CD14-positive monocyte (primary cell): ENCODE results near the gene MEF2D. TPM values are rescaled to one million over a fixed set of nuclear protein-coding genes. Genes with fewer than 3 reads are reported as not detected.

Experiments used
- DNase-seq, 3 donors: peaks; one replicate each; pipeline ENCODE4 v3.0.0-alpha.2; 2011 to 2022
- H2AFZ ChIP-seq: 2 replicates; pipeline ENCODE4 v1.6.0; 2012; ENCODE audit warnings: mild to moderate bottlenecking, low read depth, low read length, inconsistent platforms; ENCODE audit not compliant: insufficient read depth, poor library complexity, severe bottlenecking
- H3K27ac ChIP-seq, 2 donors: 1 replicate in 1 of 2; 2 replicates in 1 of 2; pipeline ENCODE4 v1.5.1; 2012 to 2013; ENCODE audit warnings: low read length in 2 of 2, control low read depth in 1 of 2, inconsistent platforms in 1 of 2, low read depth in 1 of 2, mild to moderate bottlenecking in 1 of 2
- H3K27me3 ChIP-seq, 2 donors: one replicate each; pipeline versions ENCODE4 v1.6.0 to v1.6.1; 2011 to 2013; ENCODE audit warnings: low read length in 2 of 2; ENCODE audit not compliant: control insufficient read depth in 2 of 2, insufficient read depth in 2 of 2
- H3K36me3 ChIP-seq, 2 donors: replicated peaks in 1 of 2; 1 replicate in 1 of 2; 2 replicates in 1 of 2; pipeline versions ENCODE4 v1.5.1 to v1.6.1; 2012 to 2013; ENCODE audit warnings: low read length in 2 of 2, control low read depth in 1 of 2, inconsistent platforms in 1 of 2, mild to moderate bottlenecking in 1 of 2; ENCODE audit not compliant: insufficient read depth in 2 of 2, control insufficient read depth in 1 of 2
- H3K4me1 ChIP-seq, 2 donors: 1 replicate in 1 of 2; 2 replicates in 1 of 2; pipeline versions ENCODE4 v1.5.1 to v1.6.1; 2012 to 2013; ENCODE audit warnings: low read length in 2 of 2, control low read depth in 1 of 2, inconsistent platforms in 1 of 2, mild to moderate bottlenecking in 1 of 2, moderate library complexity in 1 of 2; ENCODE audit not compliant: insufficient read depth in 2 of 2, control insufficient read depth in 1 of 2
- H3K4me2 ChIP-seq: replicated peaks from 2 replicates; pipeline ENCODE3; 2012; ENCODE audit warnings: low read length, moderate library complexity, mild to moderate bottlenecking; ENCODE audit not compliant: poor library complexity, severe bottlenecking; ENCODE audit errors: extremely low read depth
- H3K4me3 ChIP-seq, 3 experiments: fragments of 200-600 bp in 1 of 3; sonication (generic) in 1 of 3; replicated peaks in 1 of 3; 1 replicate in 2 of 3; 2 replicates in 1 of 3; pipeline ENCODE4 v1.5.1; 2011 to 2013; ENCODE audit warnings: low read length in 3 of 3, mild to moderate bottlenecking in 3 of 3, control low read depth in 2 of 3, low read depth in 2 of 3, inconsistent platforms in 1 of 3, moderate library complexity in 1 of 3
- H3K79me2 ChIP-seq: 2 replicates; pipeline ENCODE4 v1.6.0; 2012; ENCODE audit warnings: mild to moderate bottlenecking, control low read depth, inconsistent platforms, low read length, moderate library complexity; ENCODE audit not compliant: insufficient read depth
- H3K9ac ChIP-seq: 2 replicates; pipeline ENCODE4 v1.6.0; 2017; ENCODE audit warnings: low read length, mild to moderate bottlenecking; ENCODE audit not compliant: insufficient read depth, poor library complexity, severe bottlenecking
- H3K9me3 ChIP-seq, 2 donors: replicated peaks in 1 of 2; 1 replicate in 1 of 2; 2 replicates in 1 of 2; pipeline versions ENCODE4 v1.5.1 to v1.6.1; 2012 to 2013; ENCODE audit warnings: low read length in 2 of 2, control low read depth in 1 of 2; ENCODE audit not compliant: control insufficient read depth in 1 of 2, insufficient read depth in 1 of 2
- H4K20me1 ChIP-seq: 2 replicates; pipeline ENCODE4 v1.6.0; 2012; ENCODE audit warnings: mild to moderate bottlenecking, low read length, control low read depth, moderate library complexity; ENCODE audit not compliant: insufficient read depth
- H3K27ac Mint-ChIP-seq, 7 donors: one replicate each; pipeline ENCODE4 v1.8.0; 2020; ENCODE audit warnings: mild to moderate bottlenecking in 7 of 7, mixed read lengths in 7 of 7, moderate library complexity in 6 of 7, inconsistent platforms in 2 of 7
- H3K27me3 Mint-ChIP-seq, 3 donors: one replicate each; pipeline ENCODE4 v1.8.0; 2021 to 2022; ENCODE audit warnings: low read depth in 3 of 3, mild to moderate bottlenecking in 3 of 3, mixed read lengths in 3 of 3, moderate library complexity in 3 of 3, inconsistent platforms in 1 of 3
- H3K36me3 Mint-ChIP-seq, 2 donors: one replicate each; pipeline ENCODE4 v1.8.0; 2020; ENCODE audit warnings: mixed read lengths in 2 of 2, inconsistent platforms in 1 of 2, mild to moderate bottlenecking in 1 of 2
- H3K4me1 Mint-ChIP-seq: one replicate; pipeline ENCODE4 v1.8.0; 2020; ENCODE audit warnings: mild to moderate bottlenecking, mixed read lengths
- H3K4me3 Mint-ChIP-seq, 2 donors: one replicate each; pipeline ENCODE4 v1.8.0; 2020; ENCODE audit warnings: mild to moderate bottlenecking in 2 of 2, mixed read lengths in 2 of 2, moderate library complexity in 1 of 2
- H3K9me3 Mint-ChIP-seq, 7 donors: one replicate each; pipeline ENCODE4 v1.8.0; 2020 to 2022; ENCODE audit warnings: mixed read lengths in 7 of 7, mild to moderate bottlenecking in 6 of 7, moderate library complexity in 6 of 7, inconsistent platforms in 2 of 7
- WGBS: methylation state at CpG from one replicate; pipeline ENCODE4 v1.1.5; 2013; ENCODE audit warnings: missing lambda C conversion rate; ENCODE audit not compliant: insufficient coverage; 5-methylcytosine and 5-hydroxymethylcytosine counted together
- intact Hi-C, 2 donors: fragments of 100-400 bp; cut with micrococcal nuclease; formaldehyde crosslinking; loops; one replicate each; pipeline versions ENCODE4 v1.15.0 to v1.15.1; 2023
- polyA plus RNA-seq, 3 donors: library from polyadenylated mRNA; depleted of rRNA in 1 of 3; unstranded in 2 of 3; stranded (reverse) in 1 of 3; fragments of 300-500 nt in 2 of 3; fragments of >200 nt in 1 of 3; fragmentation: Illumina TruSeq in 2 of 3; gene quantifications; 1 replicate in 2 of 3; 2 replicates in 1 of 3; pipeline ENCODE4 v1.2.3, GENCODE V29; 2012 to 2021
- TF ChIP-seq, protein P1 (sequence below): fragments of 200-600 bp; IDR thresholded peaks from one replicate; pipeline ENCODE4 v1.8.0; 2022; ENCODE audit warnings: antibody characterized with exemption, mild to moderate bottlenecking

The MEF2D gene
- polyA plus RNA-seq, 3 donors: 4.5 to 66.4 (median 8.0) TPM

DNA sequence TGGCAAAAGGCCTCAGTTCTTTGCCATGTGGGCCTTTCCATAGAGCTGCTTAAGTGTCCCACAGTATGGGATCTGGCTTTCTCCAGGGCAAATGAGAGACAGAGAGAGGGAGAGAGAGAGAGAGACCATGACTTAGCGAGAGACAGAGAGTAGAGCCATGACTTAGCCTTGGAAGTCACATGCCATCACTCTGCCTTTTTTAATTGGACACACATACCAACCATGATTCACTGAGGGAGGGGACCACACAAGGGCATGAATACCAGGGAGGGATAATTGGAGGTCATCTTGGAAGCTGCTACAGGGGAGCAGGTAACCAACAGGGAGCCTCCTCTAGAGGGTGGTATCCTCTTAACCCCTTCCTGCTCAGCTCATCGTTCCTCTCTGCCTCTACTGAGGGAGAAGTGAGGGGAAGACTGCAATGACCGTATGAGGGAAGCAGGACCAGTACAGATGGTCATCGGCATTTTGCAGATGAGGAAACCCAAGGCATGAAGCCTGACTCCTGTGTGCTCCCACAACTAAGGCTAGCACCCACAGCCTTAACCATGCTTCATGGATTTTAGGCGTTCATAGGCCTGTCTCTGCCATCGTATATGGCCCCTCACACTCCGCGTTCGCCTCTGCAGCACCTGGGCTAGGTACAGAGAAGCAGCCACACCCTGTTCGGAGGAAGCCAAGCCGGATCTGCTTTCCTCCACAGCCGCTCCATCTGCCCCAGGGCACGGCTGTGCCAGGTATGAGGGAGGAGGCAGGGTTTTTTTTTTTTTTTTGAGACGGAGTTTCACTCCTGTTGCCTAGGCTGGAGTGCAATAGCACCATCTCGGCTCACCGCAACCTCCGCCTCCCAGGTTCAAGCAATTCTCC, 38.6 kb downstream of the MEF2D start:
- no peaks in the 10 kb centered on the region for H3K9me3 ChIP-seq
- Mint-ChIP-seq H3K27ac (peak overlapping the region; percentile 10 to 70 (median 54)), H3K36me3 (peaks cover 35 to 39% of the 10 kb centered on the region in 2 donors), H3K4me3 (no peak overlapping the region), H3K27me3 (peaks cover 0 to 3% (median 1%) of the 10 kb centered on the region in 3 donors), H3K4me1 (peaks cover 32% of the 10 kb centered on the region), H3K9me3 (peaks cover 0 to 1% (median 0%) of the 10 kb centered on the region in 7 donors)
- no peak overlapping the region for H2AFZ ChIP-seq
- 86% methylated on average over 2 of the region's 17 CpGs for whole genome bisulfite sequencing
- H3K9ac ChIP-seq: no peak overlapping the region
- no peak overlapping the region for H3K4me2 ChIP-seq
- peaks cover 46% of the 10 kb centered on the region for H4K20me1 ChIP-seq
- no peaks in the 10 kb centered on the region for H3K79me2 ChIP-seq
- H3K27ac ChIP-seq: peak overlapping the region in 1 of 2 donors; percentile 34
- peak in 2 of 3 donors; percentile 35 to 42 for DNase-seq
- TF ChIP-seq, protein P1, sequence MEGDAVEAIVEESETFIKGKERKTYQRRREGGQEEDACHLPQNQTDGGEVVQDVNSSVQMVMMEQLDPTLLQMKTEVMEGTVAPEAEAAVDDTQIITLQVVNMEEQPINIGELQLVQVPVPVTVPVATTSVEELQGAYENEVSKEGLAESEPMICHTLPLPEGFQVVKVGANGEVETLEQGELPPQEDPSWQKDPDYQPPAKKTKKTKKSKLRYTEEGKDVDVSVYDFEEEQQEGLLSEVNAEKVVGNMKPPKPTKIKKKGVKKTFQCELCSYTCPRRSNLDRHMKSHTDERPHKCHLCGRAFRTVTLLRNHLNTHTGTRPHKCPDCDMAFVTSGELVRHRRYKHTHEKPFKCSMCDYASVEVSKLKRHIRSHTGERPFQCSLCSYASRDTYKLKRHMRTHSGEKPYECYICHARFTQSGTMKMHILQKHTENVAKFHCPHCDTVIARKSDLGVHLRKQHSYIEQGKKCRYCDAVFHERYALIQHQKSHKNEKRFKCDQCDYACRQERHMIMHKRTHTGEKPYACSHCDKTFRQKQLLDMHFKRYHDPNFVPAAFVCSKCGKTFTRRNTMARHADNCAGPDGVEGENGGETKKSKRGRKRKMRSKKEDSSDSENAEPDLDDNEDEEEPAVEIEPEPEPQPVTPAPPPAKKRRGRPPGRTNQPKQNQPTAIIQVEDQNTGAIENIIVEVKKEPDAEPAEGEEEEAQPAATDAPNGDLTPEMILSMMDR: no peak
- H3K27me3 ChIP-seq: no peaks in the 10 kb centered on the region
- intact Hi-C loops: no loop called here
- H3K36me3 ChIP-seq: peaks cover 25 to 38% of the 10 kb centered on the region in 2 donors
- no peak overlapping the region for H3K4me3 ChIP-seq
- H3K4me1 ChIP-seq: peaks cover 6 to 11% of the 10 kb centered on the region in 2 donors

DNA sequence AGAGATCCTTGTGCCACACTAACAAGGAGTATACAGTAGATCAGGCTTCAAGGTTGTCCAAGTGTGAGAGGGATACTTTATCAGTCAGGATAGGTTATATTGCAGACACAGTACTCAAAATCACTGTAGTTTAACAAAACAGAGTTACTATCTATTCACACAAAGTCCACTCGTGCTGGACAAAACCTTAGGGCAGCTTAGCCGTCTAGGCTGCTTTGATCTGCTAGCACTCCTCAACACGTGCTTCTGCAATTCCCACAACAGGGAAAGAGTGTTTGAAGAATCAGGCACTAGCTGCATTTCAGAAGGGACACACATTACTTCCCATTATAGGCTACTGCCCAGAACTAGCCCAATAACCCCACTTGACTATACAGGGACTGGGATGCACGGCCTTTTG, 39.5 kb downstream of the MEF2D start:
- Histone ChIP-seq H2AFZ (no peak overlapping the region), H3K27me3 (no peaks in the 10 kb centered on the region), H3K27ac (peak overlapping the region in 1 of 2 donors; percentile 34), H3K4me2 (no peak overlapping the region), H3K79me2 (no peaks in the 10 kb centered on the region), H3K9ac (no peak overlapping the region), H4K20me1 (peaks cover 37% of the 10 kb centered on the region), H3K4me3 (no peak overlapping the region), H3K4me1 (peaks cover 13 to 20% of the 10 kb centered on the region in 2 donors), H3K9me3 (no peaks in the 10 kb centered on the region), H3K36me3 (peaks cover 17 to 29% of the 10 kb centered on the region in 2 donors)
- TF ChIP-seq, protein P1: no peak
- H3K27me3 Mint-ChIP-seq: peaks cover 0 to 3% (median 1%) of the 10 kb centered on the region in 3 donors
- intact Hi-C loops: no loop called here
- WGBS: 86% methylated on average over 3 of the region's 4 CpGs
- DNase-seq: no peak
- H3K27ac Mint-ChIP-seq: peak overlapping the region in 4 of 7 donors; percentile 25 to 85 (median 62)
- peaks cover 35% of the 10 kb centered on the region for H3K4me1 Mint-ChIP-seq
- H3K36me3 Mint-ChIP-seq: peaks cover 26 to 30% of the 10 kb centered on the region in 2 donors
- H3K4me3 Mint-ChIP-seq: no peak overlapping the region
- peaks cover 0 to 1% (median 0%) of the 10 kb centered on the region in 7 donors for H3K9me3 Mint-ChIP-seq
